Colonic mucosa (tissue), 4 donors: ENCODE results near the gene TAP1. TPM values are rescaled to one million over a fixed set of nuclear protein-coding genes. Genes with fewer than 3 reads are reported as not detected.

Experiments used
- DNase-seq: peaks from one replicate; pipeline ENCODE4 v3.0.0-alpha.2; 2020
- H3K27ac ChIP-seq: fragments of 200-600 bp; one replicate; pipeline ENCODE4 v1.8.0; 2021
- H3K27me3 ChIP-seq: fragments of 200-600 bp; one replicate; pipeline ENCODE4 v1.8.0; 2021
- H3K36me3 ChIP-seq: fragments of 200-600 bp; one replicate; pipeline ENCODE4 v1.8.0; 2021
- H3K4me1 ChIP-seq: fragments of 200-600 bp; one replicate; pipeline ENCODE4 v1.8.0; 2021; ENCODE audit warnings: mild to moderate bottlenecking
- H3K4me3 ChIP-seq: fragments of 200-600 bp; one replicate; pipeline ENCODE4 v1.8.0; 2021
- H3K9ac ChIP-seq, 2 donors: one replicate each; pipeline ENCODE4 v1.7.0; 2013; ENCODE audit warnings: control low read depth in 2 of 2, low read depth in 2 of 2, low read length in 2 of 2
- H3K9me3 ChIP-seq: fragments of 200-600 bp; one replicate; pipeline ENCODE4 v1.8.0; 2021
- CTCF ChIP-seq: fragments of 200-600 bp; IDR thresholded peaks from one replicate; pipeline ENCODE4 v1.8.0; 2022; ENCODE audit warnings: antibody characterized with exemption, mild to moderate bottlenecking
- intact Hi-C: fragments of 100-400 bp; cut with DNase I; formaldehyde crosslinking; loops from one replicate; pipeline ENCODE4 v1.14.1; 2022
- total RNA-seq, 2 donors: library from RNA; stranded (reverse); fragmentation: NEBNext Ultra II Directional in 1 of 2; extraction: Animal tissue kit (Norgen Biotek cat#: 25700) in 1 of 2; gene quantifications; one replicate each; pipeline ENCODE4 v1.2.1, GENCODE V29; 2021
- donor health status: healthy.
- donor health status: DM: no; HTN: no; CAD: no.
- donor health status: DM: no; HTN: no; CAD: no.

The TAP1 gene
- total RNA-seq, 2 donors from 2014 or later: 86.9 to 128 TPM

- Histone ChIP-seq H3K4me1 (no peaks in the 10 kb centered on the region), H3K4me3 (no peak overlapping the region), H3K9ac (no peak overlapping the region), H3K9me3 (no peaks in the 10 kb centered on the region), H3K27me3 (no peaks in the 10 kb centered on the region), H3K36me3 (no peaks in the 10 kb centered on the region), H3K27ac (no peak overlapping the region)
- no peak for DNase-seq
- intact Hi-C loops: loop anchor here (5.0 kb wide), 2 partner anchors 44 to 59 kb away; no protein-coding TSS in a partner anchor
- TF ChIP-seq CTCF: no peak
Observed at GRCh38 chr6:32888576-32888975, 35.1 kb upstream of the TAP1 start.

GRCh38 chr6:32887616-32888015 is 34.1 kb upstream of the TAP1 start:
- Histone ChIP-seq H3K27me3 (no peaks in the 10 kb centered on the region), H3K9me3 (no peaks in the 10 kb centered on the region), H3K9ac (no peak overlapping the region), H3K4me1 (no peaks in the 10 kb centered on the region), H3K27ac (no peak overlapping the region), H3K36me3 (no peaks in the 10 kb centered on the region), H3K4me3 (no peak overlapping the region)
- TF ChIP-seq CTCF: no peak
- intact Hi-C loops: loop anchor here (5.0 kb wide), 2 partner anchors 45 to 60 kb away; no protein-coding TSS in a partner anchor
- no peak for DNase-seq

GRCh38 chr6:32886681-32887383 is 33.3 kb upstream of the TAP1 start:
- H3K9ac ChIP-seq: no peak overlapping the region
- no peaks in the 10 kb centered on the region for H3K4me1 ChIP-seq
- TF ChIP-seq CTCF: no peak
- DNase-seq: no peak
- H3K27me3 ChIP-seq: no peaks in the 10 kb centered on the region
- no peak overlapping the region for H3K4me3 ChIP-seq
- intact Hi-C loops: loop anchor here (5.0 kb wide), 2 partner anchors 45 to 60 kb away; no protein-coding TSS in a partner anchor
- no peaks in the 10 kb centered on the region for H3K9me3 ChIP-seq
- H3K27ac ChIP-seq: no peak overlapping the region
- H3K36me3 ChIP-seq: no peaks in the 10 kb centered on the region

- Histone ChIP-seq H3K36me3 (no peaks in the 10 kb centered on the region), H3K4me3 (no peak overlapping the region), H3K27me3 (no peaks in the 10 kb centered on the region), H3K9me3 (no peaks in the 10 kb centered on the region), H3K4me1 (no peaks in the 10 kb centered on the region), H3K27ac (no peak overlapping the region), H3K9ac (no peak overlapping the region)
- no peak for DNase-seq
- TF ChIP-seq CTCF: peak; percentile 66
- intact Hi-C loops: loop anchor here (5.0 kb wide), 2 partner anchors 47 to 62 kb away; no protein-coding TSS in a partner anchor
Observed at GRCh38 chr6:32885698-32886286, 32.3 kb upstream of the TAP1 start.

GRCh38 chr6:32883789-32884188 is 30.3 kb upstream of the TAP1 start:
- no peak overlapping the region for H3K4me3 ChIP-seq
- no peak for TF ChIP-seq CTCF
- DNase-seq: no peak
- H3K4me1 ChIP-seq: no peaks in the 10 kb centered on the region
- no peaks in the 10 kb centered on the region for H3K36me3 ChIP-seq
- no peak overlapping the region for H3K9ac ChIP-seq
- no peak overlapping the region for H3K27ac ChIP-seq
- intact Hi-C loops: loop anchor here (1.0 kb wide), 1 partner anchor 101 kb away; no protein-coding TSS in a partner anchor
- H3K9me3 ChIP-seq: no peaks in the 10 kb centered on the region
- H3K27me3 ChIP-seq: no peaks in the 10 kb centered on the region
